ENCODE results near the gene SS18L1.

SS18L1 gene

DNA sequence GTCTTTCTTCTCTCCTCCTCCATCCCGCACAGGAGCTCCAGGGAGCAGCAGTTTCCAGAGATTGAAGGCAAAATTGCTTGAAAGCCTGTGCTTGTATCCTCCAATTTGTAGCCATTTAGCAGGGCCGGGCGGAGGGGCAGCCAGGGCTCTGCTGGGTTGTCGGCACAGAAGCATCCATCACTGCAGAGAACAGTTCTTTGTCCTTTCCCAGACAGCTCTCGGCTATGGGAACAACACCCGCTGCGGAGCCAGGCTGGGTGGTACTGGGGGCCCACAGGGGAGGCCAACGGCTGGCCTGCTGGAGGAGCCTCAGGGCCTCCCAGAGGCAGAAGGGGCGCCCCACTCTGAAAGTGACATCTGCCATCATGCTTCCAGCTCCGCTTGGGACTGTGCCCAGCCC, 68.7 kb downstream of the SS18L1 start:
- no peaks in the 10 kb centered on the region for H3K4me1 ChIP-seq (ENCODE audit: control insufficient read depth in 1 of 2, insufficient read depth in 2 of 2, low read length in 2 of 2)
- peaks cover 17% of the 10 kb centered on the region for H3K27me3 ChIP-seq (ENCODE audit: low read depth, low read length)
- H3K4me3 ChIP-seq (ENCODE audit: low read depth in 1 of 2, low read length in 2 of 2) = no peak overlapping the region
- no peak overlapping the region for H3K27ac ChIP-seq (ENCODE audit: low read length)
- H3K36me3 ChIP-seq (ENCODE audit: control insufficient read depth in 1 of 2, insufficient read depth in 2 of 2, low read length in 2 of 2) = no peaks in the 10 kb centered on the region
- H3K9me3 ChIP-seq (ENCODE audit: control insufficient read depth in 1 of 2, low read length in 2 of 2) = no peaks in the 10 kb centered on the region

DNA sequence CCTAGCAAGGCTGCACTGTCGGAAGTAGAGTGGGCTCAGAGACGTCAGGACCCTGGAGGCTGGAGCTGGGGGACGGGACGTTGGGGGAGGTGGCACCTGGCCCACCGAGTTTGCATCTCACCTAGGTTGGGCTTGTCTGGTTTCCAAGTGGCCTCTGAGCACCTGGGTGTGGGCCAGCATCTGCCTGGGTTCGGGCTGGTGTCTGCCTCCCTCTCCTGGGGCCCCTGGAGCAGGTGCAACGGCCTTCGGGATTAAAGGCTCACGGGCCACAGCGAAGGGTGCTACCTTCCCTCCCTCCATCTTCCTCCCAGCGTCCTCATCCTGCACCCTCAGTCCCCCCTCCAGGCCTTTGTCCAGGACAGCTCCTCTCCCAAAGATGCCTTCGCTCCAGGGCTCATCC, 70.5 kb downstream of the SS18L1 start:
- no peak overlapping the region for H3K27ac ChIP-seq (ENCODE audit: low read length)
- no peaks in the 10 kb centered on the region for H3K9me3 ChIP-seq (ENCODE audit: control insufficient read depth in 1 of 2, low read length in 2 of 2)
- no peak overlapping the region for H3K4me3 ChIP-seq (ENCODE audit: low read depth in 1 of 2, low read length in 2 of 2)
- peaks cover 25% of the 10 kb centered on the region for H3K27me3 ChIP-seq (ENCODE audit: low read depth, low read length)
- peaks cover 0 to 6% of the 10 kb centered on the region in 2 donors for H3K4me1 ChIP-seq (ENCODE audit: control insufficient read depth in 1 of 2, insufficient read depth in 2 of 2, low read length in 2 of 2)
- no peaks in the 10 kb centered on the region for H3K36me3 ChIP-seq (ENCODE audit: control insufficient read depth in 1 of 2, insufficient read depth in 2 of 2, low read length in 2 of 2)

DNA sequence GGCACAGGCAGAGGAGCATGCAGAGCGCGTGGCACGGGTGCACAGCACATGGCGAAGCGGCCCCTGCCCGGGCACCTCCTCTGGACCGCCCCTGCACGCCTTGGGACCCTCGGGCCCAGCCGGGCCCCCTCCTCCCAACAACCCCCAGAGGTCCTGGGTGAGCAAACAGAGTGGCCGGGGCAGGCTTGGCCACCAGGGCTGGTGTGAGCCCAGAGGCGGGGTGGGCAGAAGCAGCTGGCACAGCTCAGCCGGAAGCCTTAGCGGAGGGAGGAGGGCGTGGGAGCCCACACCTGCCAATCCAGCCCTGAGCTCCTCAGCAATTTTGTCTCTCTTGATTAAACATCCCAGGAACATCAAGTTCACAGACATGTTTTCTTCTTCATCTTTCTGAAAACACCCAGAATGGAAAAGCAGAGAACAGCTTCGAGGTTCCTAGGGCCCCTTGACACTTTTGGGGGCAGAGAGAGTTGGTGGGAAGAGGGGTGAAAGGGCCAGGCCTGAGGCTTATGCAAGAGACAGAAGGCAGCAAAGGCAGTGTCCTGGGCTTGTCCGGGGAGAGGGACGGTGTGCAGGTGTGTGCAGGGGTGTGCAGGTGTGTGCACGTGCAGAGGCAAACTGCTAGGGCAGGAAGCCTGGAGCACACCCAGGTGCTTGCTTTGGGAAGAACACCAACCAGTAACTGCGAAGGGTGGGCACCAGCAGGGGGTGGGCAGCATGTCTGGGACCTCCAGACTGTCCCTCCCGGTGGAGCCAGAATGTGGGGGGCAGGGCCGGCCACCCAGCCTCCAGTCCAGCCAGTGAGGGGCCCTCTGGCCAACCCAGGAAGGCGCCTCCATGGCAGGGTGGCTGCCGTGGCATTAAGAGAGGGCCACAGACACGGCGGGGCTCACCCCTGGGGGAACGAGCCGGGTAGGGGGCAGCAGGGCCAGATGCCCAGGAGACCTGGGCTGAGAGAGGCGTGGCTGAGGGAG, 71.7 kb downstream of the SS18L1 start:
- Histone ChIP-seq H3K36me3 (ENCODE audit: control insufficient read depth in 1 of 2, insufficient read depth in 2 of 2, low read length in 2 of 2) (no peaks in the 10 kb centered on the region), H3K9me3 (ENCODE audit: control insufficient read depth in 1 of 2, low read length in 2 of 2) (no peaks in the 10 kb centered on the region), H3K27ac (ENCODE audit: low read length) (no peak overlapping the region), H3K27me3 (ENCODE audit: low read depth, low read length) (peaks cover 25% of the 10 kb centered on the region), H3K4me1 (ENCODE audit: control insufficient read depth in 1 of 2, insufficient read depth in 2 of 2, low read length in 2 of 2) (peaks cover 0 to 13% of the 10 kb centered on the region in 2 donors), H3K4me3 (ENCODE audit: low read depth in 1 of 2, low read length in 2 of 2) (no peak overlapping the region)

DNA sequence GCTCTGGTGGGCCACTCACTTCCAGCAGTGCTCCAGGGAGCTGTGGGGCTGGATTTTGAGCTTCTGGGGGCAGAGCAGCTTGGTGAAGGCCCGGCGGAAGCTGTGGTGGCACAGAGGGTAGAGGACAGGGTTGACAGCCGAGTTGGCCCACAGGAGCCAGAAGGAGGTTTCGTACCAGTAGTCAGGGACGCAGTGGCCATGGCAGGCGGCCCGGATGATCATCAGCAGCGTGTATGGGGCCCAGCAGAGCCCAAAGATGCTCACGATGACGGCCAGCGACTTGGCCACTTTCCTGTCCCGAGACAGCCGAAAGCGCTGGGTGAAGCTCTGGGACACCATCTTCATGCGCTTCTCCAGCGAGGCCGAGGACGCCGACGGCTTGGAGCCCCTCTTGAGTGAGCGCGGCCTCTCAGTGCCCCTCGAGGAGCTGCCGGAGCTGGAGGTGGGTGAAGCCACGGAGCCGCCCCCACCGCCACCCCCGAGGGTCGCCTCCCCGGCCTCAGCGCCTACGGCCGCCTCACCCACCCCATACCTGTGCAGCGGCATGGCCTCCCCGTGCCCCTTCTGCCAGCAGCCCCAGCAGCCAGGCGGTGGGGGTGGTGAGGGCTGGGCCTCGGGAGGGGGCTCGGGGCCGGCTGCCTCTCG, 72.5 kb downstream of the SS18L1 start:
- H3K9me3 ChIP-seq (ENCODE audit: control insufficient read depth in 1 of 2, low read length in 2 of 2) = no peaks in the 10 kb centered on the region
- H3K27ac ChIP-seq (ENCODE audit: low read length) = no peak overlapping the region
- peaks cover 33% of the 10 kb centered on the region for H3K27me3 ChIP-seq (ENCODE audit: low read depth, low read length)
- H3K4me3 ChIP-seq (ENCODE audit: low read depth in 1 of 2, low read length in 2 of 2) = no peak overlapping the region
- H3K36me3 ChIP-seq (ENCODE audit: control insufficient read depth in 1 of 2, insufficient read depth in 2 of 2, low read length in 2 of 2) = no peaks in the 10 kb centered on the region
- H3K4me1 ChIP-seq (ENCODE audit: control insufficient read depth in 1 of 2, insufficient read depth in 2 of 2, low read length in 2 of 2) = peaks cover 0 to 19% of the 10 kb centered on the region in 2 donors

DNA sequence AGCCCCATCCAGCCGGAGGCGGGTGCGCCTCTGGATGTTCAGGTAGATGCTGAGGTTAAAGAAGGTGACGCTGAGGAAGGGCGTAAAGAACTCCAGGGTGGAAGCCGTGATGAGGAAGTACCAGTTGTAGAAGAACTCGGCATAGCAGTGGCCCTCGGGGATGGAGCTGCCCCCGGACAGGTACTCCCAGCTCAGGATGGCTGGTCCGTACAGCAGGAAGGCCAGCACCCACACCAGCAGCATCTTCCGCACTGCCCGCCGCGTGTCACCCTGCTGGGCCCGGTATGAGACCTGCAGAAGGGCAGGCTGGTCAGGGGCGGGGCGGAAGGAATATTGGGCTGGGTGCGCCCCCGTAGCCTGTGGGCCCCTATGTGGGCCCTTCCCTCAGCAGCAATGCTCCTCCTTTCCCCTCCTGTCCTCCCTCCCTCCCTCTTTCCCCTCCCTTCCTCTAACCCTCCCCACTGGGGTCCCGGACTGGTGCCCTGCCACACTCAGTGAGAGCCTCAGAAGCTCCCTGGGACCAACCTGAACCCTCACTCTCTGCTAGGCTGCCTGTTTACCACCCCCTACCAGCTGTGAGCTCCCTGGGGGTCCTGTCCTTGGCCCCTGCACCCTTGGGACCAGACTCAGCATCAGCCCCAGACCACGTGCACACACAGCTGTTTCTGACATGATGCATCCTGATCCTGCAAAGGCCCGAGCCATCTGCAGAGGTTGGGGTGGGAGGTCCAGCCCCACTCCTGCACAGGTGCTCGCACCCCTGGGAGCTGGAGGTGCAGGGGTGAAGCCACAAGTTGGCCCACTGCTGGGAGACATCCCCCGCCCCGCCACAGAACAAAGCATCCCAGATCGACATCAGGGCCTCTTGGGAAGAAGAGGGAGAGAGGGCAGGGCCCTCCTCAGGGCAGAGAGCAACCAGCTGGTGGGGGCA, 73.3 kb downstream of the SS18L1 start:
- peaks cover 33% of the 10 kb centered on the region for H3K27me3 ChIP-seq (ENCODE audit: low read depth, low read length)
- peaks cover 0 to 19% of the 10 kb centered on the region in 2 donors for H3K4me1 ChIP-seq (ENCODE audit: control insufficient read depth in 1 of 2, insufficient read depth in 2 of 2, low read length in 2 of 2)
- H3K27ac ChIP-seq (ENCODE audit: low read length) = no peak overlapping the region
- no peaks in the 10 kb centered on the region for H3K36me3 ChIP-seq (ENCODE audit: control insufficient read depth in 1 of 2, insufficient read depth in 2 of 2, low read length in 2 of 2)
- H3K9me3 ChIP-seq (ENCODE audit: control insufficient read depth in 1 of 2, low read length in 2 of 2) = no peaks in the 10 kb centered on the region
- H3K4me3 ChIP-seq (ENCODE audit: low read depth in 1 of 2, low read length in 2 of 2) = no peak overlapping the region

DNA sequence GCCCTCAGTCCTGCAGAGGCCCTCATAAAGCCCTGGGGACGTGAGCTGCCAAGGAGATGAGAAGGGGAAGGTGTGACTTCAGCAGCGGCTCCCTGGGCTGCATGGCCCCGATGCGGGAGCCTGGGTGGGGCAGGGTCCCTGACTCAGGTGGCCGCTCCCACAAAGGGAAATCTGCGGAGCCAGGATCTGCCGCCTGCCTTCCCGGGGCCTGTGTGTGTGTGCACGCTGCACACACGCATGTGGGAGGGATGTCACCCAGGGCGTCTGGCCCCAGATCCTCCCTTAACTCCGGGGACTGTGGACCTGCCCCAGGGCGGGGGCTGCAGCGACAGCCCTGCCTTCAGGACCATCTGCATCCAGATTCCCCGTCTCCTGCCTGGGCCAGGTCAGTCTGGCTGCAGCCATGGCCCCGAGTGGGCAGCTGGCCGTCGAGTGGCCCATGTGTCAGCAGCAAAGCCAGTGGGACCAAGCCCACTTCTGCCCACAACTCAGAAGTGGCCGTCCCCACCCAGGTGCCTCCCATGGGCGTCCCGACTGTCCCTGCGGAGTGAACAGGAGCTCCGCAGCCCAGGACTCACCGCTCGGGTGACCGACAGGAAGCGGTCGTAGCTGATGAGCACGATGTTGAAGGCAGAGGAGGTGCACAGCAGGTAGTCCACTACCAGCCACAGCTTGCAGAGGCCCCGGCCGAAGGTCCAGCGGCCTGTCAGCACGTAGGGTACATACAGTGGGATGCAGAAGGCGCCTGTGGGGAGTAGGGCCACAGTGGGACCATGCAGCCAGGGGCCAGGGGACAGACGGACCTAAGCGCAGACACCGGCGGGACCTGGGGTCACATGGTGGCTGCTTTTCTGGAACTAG, 74.6 kb downstream of the SS18L1 start:
- H3K27ac ChIP-seq (ENCODE audit: low read length) = no peak overlapping the region
- peaks cover 44% of the 10 kb centered on the region for H3K27me3 ChIP-seq (ENCODE audit: low read depth, low read length)

DNA sequence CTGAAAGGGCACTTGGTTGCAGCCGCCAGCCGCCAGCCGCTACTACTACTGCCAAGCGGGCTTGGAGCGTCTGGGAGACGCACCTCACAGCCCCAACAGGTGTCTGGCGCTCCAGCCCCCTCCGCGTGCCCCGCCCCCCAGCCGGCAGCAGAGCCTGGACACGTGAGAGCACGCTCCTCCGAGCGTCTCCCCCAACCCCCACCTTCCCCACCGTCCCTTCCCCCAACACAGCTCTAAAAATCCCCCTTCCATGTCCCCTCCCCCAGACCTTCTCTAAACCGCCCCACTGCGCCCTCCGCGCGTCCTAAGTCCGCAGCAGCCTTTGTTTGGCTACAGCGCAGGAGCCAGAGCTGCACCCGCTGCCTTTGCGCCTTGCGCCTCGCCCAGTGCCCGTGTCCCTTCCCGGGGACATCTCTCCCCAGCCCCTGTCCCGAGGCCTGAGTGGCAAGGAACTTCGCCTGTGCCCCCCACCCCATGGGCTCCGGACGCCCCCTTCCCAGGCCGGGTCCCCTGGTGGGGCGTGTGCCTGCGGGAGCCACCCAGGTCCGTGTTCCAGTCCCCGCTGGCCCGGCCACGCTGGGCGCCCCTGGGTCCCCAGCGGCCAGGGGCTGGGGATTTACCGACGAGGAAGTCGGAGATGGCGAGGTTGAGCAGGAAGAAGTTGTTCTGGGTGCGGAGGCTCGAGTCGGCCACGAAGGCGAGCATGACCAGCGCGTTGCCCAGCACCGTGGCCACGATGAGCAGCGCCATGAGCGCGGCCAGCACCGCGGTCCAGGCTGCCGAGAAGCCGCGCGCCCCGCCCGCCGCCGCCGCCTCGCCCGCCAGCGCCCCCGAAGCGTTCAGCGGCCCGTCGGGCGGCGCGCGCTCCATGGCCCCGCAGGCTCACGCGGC, 75.8 kb downstream of the SS18L1 start:
- Histone ChIP-seq H3K36me3 (ENCODE audit: control insufficient read depth in 1 of 2, insufficient read depth in 2 of 2, low read length in 2 of 2) (no peaks in the 10 kb centered on the region), H3K27ac (ENCODE audit: low read length) (no peak overlapping the region), H3K27me3 (ENCODE audit: low read depth, low read length) (peaks cover 46% of the 10 kb centered on the region), H3K4me1 (ENCODE audit: control insufficient read depth in 1 of 2, insufficient read depth in 2 of 2, low read length in 2 of 2) (peaks cover 0 to 19% of the 10 kb centered on the region in 2 donors), H3K9me3 (ENCODE audit: control insufficient read depth in 1 of 2, low read length in 2 of 2) (no peaks in the 10 kb centered on the region), H3K4me3 (ENCODE audit: low read depth in 1 of 2, low read length in 2 of 2) (peak overlapping the region in 1 of 2 donors; percentile 47)

More for the DNA sequence above, 74.6 kb downstream of the SS18L1 start:
- Histone ChIP-seq H3K4me3 (ENCODE audit: low read depth in 1 of 2, low read length in 2 of 2) (no peak overlapping the region), H3K36me3 (ENCODE audit: control insufficient read depth in 1 of 2, insufficient read depth in 2 of 2, low read length in 2 of 2) (no peaks in the 10 kb centered on the region), H3K4me1 (ENCODE audit: control insufficient read depth in 1 of 2, insufficient read depth in 2 of 2, low read length in 2 of 2) (peaks cover 0 to 19% of the 10 kb centered on the region in 2 donors), H3K9me3 (ENCODE audit: control insufficient read depth in 1 of 2, low read length in 2 of 2) (no peaks in the 10 kb centered on the region)

DNA sequence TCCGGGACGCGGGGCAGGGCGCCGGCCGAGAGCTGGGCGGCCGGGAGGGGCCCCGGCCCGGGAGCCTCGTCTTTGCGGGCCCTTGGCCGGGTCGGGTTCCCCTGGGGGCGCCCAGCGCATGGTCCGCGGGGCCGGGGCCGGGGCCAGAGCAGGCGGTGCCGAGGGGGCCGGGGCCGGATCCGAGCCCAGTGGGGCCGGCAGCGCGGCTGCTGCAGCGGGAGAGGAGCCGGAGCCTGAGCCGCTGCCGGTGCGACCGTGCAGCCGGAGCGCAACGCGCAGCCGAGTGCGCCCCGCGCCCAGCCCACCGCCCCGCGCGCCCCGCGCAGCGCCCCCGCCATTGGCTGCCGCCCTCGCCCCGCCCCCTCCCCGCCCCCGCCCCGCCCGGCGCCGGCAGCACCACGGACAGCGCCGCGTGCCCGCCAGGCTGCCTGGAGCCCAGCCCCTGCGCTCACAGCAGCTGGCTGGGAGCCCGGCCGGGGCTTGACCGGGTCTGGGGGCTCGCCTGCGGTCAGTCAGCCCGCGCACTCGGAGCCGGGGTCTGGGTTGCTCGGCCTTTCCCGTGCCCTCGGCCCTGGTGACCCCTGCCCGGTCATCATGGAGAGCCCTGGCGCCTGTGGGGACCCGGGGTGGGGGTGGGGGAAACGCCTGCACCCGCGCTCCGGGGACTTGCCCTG, 76.6 kb downstream of the SS18L1 start, which contains the start of gene HRH3:
Gene HRH3, minus strand, starts transcription at position 287 of the 674 bp plus-strand sequence. CDS start 308 bp downstream, outside the sequence.
- Histone ChIP-seq H3K4me3 (ENCODE audit: low read depth in 1 of 2, low read length in 2 of 2) (peak within 1 kb of the TSS in 1 of 2 donors; percentile 47), H3K36me3 (ENCODE audit: control insufficient read depth in 1 of 2, insufficient read depth in 2 of 2, low read length in 2 of 2) (no peaks in the 10 kb centered on the region), H3K9me3 (ENCODE audit: control insufficient read depth in 1 of 2, low read length in 2 of 2) (no peaks in the 10 kb centered on the region), H3K4me1 (ENCODE audit: control insufficient read depth in 1 of 2, insufficient read depth in 2 of 2, low read length in 2 of 2) (peaks cover 0 to 19% of the 10 kb centered on the region in 2 donors), H3K27ac (ENCODE audit: low read length) (no peak within 1 kb of the TSS), H3K27me3 (ENCODE audit: low read depth, low read length) (peaks cover 48% of the 10 kb centered on the region)
